HG03066 (cell line): ENCODE measurements around the gene YOD1.

ENCODE experiments used
- ATAC-seq: cut with Tn5 transposase; IDR thresholded peaks from one replicate; pipeline ENCODE4 v1.9.1; 2021; ENCODE audit warnings: low read depth; ENCODE audit not compliant: unreplicated experiment

Gene YOD1

DNA sequence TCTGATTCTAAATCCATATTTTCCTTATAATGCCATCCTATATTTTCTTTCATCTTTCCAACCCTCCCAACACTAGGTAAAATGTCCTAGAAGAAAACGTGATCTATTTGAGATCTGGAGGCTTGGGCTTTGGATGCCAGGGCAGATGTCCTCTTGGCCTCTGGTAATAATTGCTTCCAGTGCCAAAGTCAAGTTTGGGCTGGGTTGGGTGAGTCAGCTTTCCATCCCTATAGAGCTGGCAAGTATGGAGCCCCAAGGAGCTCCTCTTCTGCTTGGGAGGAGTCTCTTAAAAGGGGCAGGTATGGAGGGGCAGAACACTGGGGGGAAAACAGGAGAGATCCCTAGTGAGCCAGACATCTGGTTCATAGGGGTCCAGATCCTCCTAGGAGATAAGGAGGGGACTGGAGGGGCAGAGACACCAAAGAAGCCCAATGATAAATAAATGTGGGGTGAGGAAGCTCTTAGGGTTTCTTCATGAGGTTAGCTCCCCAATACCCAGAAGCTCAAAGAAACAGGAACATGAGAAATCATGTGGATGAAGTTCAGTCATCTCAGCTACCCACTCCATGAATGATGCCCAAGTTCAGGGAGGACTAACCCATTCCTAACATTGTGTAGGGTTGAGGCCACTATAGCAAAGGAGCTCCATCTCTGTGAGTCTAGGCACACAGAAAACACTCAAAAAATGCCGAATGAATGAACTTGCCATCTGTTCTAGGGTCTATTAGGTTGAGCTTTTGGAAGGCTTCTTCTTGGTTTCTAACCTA, 21.9 kb downstream of the YOD1 start:
- ATAC-seq: no peak

DNA sequence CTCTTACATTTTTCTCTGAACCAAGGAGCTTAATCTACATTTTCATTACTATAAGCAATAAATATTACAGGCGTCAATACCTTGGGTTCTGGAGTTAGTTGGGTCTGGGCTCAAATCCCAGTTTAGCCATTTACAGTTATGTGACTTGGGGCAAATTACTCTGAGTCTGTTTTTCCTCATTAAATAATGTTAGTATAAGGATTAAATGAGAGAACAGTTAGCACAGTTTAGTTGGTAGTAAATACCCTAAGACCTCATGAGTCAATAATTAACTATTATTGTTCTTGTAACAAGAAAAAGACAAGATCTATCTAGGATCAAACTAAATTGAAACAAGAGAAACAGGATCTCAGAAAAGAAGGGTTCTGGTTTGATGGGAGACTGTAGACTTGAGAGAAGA, 23.1 kb downstream of the YOD1 start:
- no peak for ATAC-seq

DNA sequence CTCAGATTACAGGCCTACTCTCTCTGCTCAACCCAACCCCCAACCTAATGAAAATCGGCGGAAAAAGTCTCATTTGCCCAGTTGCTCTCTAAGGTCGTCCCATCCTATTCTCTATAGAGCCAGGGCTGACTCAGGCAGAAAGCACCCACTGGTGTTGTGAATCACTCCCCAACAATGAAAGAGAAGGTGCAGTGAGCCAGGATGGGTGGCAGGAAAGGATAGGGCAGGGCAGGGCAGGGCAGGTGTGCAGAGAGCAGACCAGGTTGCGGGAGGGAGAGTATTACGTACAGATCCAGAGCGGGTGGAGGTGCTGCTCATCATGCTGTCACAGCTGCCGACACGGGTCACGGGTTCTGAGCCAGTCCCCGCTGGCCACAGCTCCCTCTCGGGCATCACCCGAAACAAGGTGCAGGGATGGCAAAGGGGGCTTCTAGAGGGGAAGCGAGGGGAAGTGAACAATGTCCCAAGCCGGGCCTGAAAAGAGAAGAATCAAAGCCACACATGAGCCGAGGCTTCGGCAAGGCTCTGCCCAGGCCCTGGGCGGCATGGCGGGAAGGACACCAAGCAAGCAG, 23.7 kb downstream of the YOD1 start:
- ATAC-seq: no peak

DNA sequence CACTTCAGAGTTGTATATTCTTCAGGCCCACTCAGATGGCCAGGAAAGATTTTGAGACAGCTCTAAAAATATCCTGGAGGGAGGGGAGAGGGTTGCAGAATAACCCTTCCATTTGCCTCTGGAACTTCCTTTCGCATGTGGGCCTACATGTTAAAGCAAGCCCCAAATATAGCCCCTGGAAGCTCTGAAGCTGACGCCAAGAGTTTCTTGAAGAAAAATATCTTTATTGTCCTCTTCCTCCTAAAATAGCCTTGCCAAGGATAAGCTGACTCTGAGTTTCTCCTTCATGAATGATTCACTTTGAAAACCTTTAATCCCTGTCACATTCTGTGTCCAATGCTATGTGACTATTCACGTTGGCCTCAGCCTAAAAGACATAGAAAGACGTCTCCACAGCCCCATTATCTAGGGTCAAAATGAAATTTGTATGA, 24.9 kb downstream of the YOD1 start:
- ATAC-seq: no peak

DNA sequence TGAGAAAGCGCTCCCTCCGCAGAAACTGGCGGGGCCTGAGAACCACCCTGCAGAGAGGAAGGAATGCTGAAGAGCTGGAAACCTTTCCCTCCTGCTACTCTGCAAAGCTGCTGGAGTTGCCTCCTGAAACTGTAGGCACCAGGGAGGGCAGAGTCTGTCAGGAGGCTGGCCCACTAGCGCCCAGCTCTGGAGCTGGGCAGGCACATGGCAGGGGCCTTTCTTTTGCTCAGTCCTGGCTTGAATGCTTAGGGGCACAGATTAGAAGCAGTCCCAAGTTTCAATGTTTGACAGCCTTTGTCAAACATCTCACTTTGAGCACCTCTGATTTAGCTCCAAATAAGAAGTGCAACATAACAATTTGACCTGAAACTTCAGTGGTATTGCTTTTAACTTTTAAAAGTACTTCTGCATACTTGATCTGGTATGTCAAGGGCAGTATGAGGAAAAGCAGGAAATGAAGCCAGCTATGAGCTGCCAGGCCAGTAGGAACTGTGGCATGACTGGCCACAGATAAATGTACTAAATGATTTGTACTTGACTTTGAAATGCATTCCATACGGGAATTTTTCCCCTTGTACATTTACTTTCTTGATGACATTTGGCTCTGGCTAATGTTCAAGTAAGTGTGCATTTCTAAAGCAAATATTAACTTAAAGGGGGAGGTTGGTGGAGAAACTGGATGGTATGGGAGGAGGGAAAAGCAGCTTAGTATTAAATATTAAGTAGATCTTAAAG, 25.7 kb downstream of the YOD1 start:
- ATAC-seq: no peak

DNA sequence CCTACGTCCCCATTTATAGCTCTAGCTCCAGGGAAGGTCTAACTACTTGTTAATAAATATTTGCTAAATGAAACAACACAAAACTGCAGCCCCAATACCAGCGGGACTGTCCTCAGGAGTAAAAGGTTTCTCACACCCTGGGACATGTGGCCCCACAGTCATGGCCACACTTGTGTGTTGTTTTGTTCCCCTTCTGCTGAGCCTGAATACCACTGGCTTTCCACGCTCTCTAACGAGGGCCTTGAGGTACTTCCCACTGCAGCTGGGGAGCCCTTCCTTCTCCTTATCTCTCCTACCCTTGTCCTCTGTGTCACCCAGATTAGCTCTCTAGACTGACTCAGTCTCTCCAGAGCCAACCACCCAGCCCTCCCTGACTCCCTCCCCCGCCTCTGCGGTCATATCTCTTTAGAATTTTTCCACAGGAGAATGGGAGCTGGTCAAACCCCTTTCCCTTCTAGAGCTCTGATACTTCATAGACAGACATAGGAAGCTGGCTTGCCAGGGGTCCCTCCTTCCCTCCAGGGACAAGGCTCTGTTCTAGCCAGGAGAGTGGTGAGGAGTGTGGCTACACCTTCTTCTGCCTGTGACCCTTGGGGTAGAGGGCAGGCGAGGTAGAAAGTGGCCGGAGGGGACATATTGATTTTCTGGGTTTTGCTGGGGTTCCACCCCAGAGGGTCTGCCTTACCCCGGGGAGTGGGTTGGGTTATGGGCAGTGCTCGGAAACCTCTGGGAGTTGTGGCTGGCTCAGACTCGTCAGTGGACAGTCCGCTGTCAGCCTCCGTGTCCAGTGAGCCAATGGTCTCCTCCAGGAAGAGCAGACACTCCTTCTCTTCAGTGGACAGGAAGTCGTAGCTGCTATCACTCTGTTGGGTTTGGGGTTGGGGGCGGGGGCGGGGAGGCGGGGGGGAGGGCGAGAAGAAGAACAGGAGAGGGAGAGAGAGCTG, 26.5 kb downstream of the YOD1 start:
- ATAC-seq: no peak

DNA sequence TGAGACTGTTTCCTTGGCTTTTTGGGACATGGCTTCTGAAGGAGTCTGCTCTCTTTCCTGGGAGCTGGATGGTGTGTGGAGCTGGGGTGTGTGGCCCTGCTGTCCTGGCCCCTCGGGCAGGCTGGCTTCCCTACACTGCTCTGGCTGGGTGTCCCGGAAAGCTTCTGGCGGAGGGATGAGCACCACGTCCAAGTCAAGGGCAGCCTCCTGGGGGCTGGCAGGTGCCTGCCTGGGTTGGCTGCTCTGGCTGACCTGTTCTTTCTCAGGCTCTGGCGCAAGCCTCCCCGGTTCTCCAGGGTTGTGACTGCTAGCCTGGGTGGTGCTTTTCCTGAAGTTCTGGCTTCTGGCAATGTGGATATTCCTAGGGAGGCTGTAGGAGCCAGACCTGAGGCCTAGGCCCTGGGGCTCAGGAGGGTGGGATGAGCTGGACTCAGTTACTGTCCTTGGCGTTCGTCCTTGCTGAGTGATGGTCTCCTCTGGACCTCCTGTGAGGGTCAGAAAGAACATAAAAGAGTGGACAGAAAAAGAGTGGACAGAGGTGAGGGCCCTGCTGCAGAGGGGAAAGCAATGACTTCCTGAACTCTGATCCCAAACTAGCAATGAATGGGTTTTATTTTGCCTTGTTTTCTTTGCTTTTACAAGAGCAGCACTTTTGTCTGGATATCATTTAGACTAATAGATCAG, 27.9 kb downstream of the YOD1 start:
- no peak for ATAC-seq

DNA sequence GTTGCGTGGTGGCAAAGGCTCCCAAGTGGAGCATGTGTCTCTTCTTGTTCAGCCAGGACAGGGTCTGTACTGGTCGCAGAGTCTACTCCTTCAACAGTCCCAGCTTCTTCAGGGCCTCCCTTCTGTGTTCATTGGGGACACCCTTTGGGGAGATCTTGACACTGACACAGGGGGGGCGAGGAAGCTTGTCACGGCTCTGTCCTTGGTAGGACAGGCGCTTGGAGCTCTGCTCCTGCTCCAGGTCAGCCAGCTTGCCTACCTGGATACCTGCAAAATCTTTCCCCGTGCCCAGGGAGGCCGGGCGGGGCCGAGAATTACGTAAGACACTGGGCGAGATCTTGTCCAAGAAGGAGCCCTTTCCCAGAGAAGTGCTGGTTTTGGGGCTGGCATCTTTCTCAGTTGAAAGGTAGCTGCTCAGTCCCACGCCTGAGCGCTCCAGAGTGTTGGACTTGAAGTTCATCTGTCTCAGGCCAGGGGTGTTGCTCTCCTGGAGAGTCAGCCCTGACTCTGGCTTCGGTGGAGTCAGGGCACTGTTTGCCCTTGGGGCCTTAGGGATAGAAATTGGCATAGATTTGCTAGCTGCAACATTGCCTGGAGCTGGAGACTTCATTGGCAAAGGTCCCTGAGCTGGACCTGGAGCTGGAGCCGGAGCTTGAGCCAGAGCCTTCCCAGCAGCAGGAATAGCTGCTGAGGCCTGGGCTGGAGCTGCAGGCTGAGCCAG, 29.0 kb downstream of the YOD1 start:
- no peak for ATAC-seq

DNA sequence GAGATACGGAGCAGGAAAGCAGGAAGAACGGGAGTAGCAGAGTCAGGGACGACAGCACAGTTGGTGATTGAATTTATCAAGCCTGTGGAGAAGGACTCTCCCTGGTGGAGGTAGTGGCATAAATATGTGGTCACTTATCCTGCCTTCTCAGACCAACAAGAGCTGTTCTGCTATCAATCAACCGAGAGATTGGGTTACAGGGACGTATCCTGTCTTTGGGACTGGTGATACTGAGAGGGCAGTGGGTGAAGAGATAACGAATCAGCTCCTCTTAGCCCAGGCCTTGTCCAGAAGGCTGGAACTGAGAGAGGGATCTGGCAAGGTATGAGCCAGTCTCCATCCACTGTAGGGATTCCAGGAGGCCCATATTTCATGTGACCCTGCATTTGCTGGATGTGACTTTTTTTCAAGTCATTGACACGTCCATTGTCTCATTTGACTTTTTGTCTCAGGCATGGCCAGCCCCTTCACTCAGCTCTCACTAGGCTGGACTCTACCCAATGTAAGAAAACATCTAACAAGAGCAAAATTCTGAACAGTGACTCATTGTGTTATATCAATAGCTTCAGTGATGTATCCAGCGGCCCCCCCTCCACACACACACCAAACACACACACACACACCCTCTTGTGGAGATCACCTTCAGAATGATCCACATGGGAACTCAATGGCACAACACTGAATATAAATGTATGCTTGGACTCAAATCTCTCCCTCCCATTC, 29.7 kb downstream of the YOD1 start:
- ATAC-seq: no peak

DNA sequence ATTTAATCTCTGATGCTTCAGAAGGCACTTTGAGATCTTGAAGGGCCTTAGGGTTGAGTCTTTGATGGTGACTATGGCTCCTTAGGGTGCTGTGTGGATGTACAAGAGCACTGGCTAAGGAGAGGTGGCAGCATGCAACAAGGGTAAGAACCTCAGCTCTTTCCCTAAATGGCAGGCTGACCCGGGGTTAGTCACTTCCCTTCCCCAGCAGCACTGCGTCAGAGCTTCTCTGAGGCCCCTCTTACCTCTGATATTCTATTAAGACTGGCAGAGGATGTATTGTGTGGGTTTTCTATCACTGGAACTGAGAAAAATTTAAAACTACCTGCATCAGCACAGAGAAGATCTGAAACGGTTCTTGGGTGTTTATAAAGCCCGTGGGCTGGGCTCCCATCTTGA, 30.3 kb downstream of the YOD1 start:
- no peak for ATAC-seq

DNA sequence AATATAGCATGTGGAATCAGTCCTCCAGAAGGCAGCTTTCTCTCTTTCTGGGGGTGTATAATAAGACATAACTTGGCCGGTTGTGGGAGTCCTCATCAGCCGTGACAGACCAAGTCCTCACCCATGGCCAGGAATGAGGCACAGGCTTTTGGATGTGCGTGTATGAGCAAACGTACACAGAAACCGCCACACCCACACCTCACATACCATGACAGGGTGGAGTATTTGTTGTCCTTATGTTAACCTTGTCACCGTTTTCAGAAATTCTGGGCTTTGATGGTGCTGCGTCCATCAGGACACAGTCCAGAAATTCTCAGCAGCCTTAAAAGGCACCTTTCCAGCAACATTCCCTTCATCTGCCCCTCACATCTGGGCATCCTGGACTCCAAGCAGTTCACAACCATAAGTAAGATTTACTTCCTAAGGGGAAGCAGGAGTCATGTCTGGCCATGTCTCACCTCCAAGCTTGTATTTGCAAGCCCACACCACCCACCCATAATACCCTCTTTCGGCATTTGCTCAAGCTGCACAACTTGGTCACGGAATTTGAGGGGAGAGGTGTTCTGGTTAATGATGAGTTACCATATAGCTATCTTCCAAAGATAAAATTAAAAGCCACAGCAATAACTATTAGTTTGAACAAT, 30.8 kb downstream of the YOD1 start:
- ATAC-seq: no peak

DNA sequence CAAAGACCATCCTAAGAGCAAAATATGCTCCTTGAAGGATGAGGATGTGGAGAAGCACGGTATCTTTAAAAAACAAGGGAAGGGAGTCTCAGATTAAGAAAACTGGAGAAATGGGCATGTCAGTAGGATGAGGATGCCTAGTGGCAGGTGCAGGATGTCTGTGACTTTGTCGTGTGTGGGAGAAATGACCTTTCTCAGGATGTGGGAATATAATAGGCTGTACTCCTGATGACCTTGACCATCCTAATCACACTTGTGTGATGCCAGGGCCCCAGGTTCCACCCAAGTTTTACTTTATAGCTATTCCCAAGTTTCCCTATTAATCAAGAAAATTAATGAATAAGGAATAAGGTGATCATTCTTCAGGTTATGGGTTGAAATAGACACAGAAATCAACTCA, 31.3 kb downstream of the YOD1 start:
- no peak for ATAC-seq

DNA sequence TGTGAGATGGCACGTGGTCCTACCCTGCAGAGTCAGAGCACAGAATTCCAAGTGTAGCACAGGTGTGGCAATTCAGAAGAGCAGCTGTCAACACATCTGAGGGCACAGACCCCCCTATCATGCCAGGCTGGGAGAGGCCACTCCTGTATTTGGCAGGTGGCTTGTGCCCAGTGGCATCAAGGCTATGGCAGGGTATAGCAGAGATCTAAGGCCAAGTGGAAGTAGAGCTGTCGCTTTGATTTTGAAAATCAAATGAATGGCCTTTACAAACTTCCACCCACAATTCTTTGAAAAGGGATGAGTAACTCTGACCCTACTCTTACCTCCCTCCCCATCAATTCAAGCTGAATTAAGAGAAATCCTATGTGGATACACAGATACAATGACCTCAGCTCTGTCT, 31.8 kb downstream of the YOD1 start:
- ATAC-seq: no peak

DNA sequence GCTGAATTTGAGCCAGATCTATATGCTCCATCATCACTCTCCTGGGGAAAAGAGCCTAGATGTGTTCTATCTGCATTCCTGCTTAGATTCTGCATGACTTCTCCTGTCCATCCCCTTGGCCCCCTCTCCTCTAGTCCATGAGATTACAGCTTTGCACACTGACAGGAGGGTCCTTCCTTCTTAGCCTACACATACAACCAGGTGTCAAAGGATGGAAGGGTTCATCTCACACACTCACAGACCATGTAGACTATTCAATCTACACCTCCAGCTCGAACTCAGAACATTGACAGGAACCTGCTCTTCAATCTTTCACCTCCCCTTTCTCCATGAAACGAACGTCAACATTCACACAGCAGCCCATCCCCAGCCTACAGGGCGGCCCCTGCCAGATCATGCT, 32.3 kb downstream of the YOD1 start:
- ATAC-seq: no peak

DNA sequence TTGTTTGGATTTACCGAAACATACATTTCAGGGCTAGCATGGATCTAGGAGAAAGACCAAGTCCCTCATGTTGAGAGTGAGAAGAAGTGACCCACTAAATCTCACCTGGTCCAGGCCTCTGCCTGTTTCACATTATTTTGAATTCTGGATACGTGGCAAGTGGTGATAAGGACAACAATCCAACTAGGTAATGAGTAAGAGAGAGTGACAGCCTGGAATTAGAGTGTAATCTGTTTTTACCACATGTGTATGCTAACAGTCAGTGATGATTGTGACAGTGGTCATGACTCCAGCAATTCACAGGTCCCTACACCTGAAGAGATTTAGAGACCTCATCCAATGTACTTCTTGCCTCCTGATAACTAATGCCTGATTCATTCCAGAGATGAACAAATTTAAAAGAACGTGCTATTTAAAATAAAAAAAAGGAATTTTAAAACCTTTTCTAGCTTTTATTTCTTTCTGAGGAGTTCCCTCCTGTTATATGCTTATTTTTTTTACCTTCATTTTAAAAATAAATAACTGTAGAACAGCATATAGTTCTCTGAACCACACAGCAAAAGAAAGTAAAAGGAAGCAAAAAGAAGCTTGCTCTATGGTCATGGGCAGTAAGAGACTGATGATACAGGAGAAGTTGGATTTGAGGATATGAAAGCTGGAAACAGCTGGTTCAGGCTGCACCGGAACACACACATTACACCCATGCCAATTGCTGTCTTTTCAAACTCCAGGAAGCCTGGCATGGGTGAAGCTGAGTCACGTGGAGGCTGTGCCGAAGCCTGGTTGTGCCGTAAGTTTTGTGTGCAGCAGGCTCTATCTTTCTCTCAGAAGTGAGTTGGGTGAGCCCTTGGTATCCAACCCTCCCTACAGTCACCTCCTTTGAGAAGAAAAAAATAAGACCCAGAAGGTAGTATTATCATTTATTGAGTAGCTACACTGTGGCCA, 33.1 kb downstream of the YOD1 start:
- ATAC-seq: no peak

DNA sequence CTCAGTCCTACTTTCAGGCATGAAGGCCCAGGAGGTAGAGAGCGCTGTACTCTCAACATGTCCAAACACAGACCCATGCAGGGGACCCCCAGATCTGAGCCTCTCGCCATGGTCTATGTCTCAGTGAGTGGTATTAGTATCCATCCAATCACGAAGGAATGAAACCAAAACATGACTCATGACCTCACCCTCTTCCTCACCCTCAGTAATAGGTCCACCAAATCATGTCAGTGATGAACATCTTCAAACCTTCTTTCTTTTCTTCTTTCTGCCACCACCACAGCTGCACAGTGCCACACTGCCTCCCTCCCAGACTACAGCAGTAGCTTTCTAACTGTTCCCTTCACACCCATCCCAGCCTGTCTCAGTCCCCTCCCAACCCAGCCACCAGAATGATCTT, 35.2 kb downstream of the YOD1 start:
- no peak for ATAC-seq

DNA sequence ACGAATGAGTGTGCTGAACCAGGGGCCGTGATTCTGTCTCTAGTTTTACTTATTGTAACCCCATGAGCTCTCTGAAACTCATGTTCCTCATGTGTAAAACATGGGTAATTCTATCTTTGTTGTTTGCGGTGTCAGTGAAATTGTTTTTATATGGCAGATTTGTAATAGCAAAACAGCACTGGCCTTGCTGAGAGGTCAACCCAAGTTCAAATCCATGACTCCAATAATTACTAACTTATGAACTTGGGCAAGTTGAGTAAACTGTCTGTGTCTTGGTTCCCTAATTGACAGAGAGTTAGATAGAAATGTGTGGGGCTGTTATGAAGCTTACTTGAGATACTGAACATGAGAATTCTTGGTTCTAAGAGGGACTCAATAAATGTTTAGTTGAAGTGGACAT, 36.3 kb downstream of the YOD1 start:
- ATAC-seq: no peak
